Measurements from ENCODE around the gene SAP130. TPM values are rescaled to one million over a fixed set of nuclear protein-coding genes. Genes with fewer than 3 reads are reported as not detected.

Gene SAP130
- total RNA-seq, 1 donor from 2014 or later = 39.4 TPM

GRCh38 chr2:128064353-128064752 lies 36.5 kb upstream of the SAP130 start:
- H3K9me3 Mint-ChIP-seq (ENCODE audit: unreplicated experiment) = no peaks in the 10 kb centered on the region
- no peak for TF ChIP-seq CTCF (IDR thresholded peaks at IDR 0.05; ENCODE audit: unreplicated experiment)
- H3K4me3 Mint-ChIP-seq (ENCODE audit: unreplicated experiment) = no peak overlapping the region

GRCh38 chr2:128062571-128062970 lies 34.7 kb upstream of the SAP130 start:
- DNase-seq (ENCODE audit: low spot score) = no peak
- no peak for TF ChIP-seq CTCF (IDR thresholded peaks at IDR 0.05; ENCODE audit: unreplicated experiment)
- Mint-ChIP-seq H3K4me3 (ENCODE audit: unreplicated experiment) (no peak overlapping the region), H3K27ac (ENCODE audit: unreplicated experiment) (no peak overlapping the region), H3K9me3 (ENCODE audit: unreplicated experiment) (no peaks in the 10 kb centered on the region), H3K27me3 (ENCODE audit: unreplicated experiment) (peaks cover 1% of the 10 kb centered on the region), H3K36me3 (ENCODE audit: low read depth, unreplicated experiment) (no peaks in the 10 kb centered on the region), H3K4me1 (ENCODE audit: unreplicated experiment) (no peaks in the 10 kb centered on the region)

More at GRCh38 chr2:128064353-128064752, 36.5 kb upstream of the SAP130 start:
- H3K27ac Mint-ChIP-seq (ENCODE audit: unreplicated experiment) = no peak overlapping the region
- DNase-seq (ENCODE audit: low spot score) = no peak
- H3K36me3 Mint-ChIP-seq (ENCODE audit: low read depth, unreplicated experiment) = no peaks in the 10 kb centered on the region
- H3K4me1 Mint-ChIP-seq (ENCODE audit: unreplicated experiment) = no peaks in the 10 kb centered on the region
- H3K27me3 Mint-ChIP-seq (ENCODE audit: unreplicated experiment) = peaks cover 1% of the 10 kb centered on the region

GRCh38 chr2:128058114-128058513 lies 30.3 kb upstream of the SAP130 start:
- no peaks in the 10 kb centered on the region for H3K4me1 Mint-ChIP-seq (ENCODE audit: unreplicated experiment)
- TF ChIP-seq CTCF (IDR thresholded peaks at IDR 0.05; ENCODE audit: unreplicated experiment) = no peak
- no peak for DNase-seq (ENCODE audit: low spot score)
- H3K36me3 Mint-ChIP-seq (ENCODE audit: low read depth, unreplicated experiment) = no peaks in the 10 kb centered on the region
- H3K9me3 Mint-ChIP-seq (ENCODE audit: unreplicated experiment) = no peaks in the 10 kb centered on the region
- H3K4me3 Mint-ChIP-seq (ENCODE audit: unreplicated experiment) = no peak overlapping the region
- H3K27me3 Mint-ChIP-seq (ENCODE audit: unreplicated experiment) = no peaks in the 10 kb centered on the region
- H3K27ac Mint-ChIP-seq (ENCODE audit: unreplicated experiment) = no peak overlapping the region

- H3K36me3 Mint-ChIP-seq (ENCODE audit: low read depth, unreplicated experiment) = no peaks in the 10 kb centered on the region
- H3K4me3 Mint-ChIP-seq (ENCODE audit: unreplicated experiment) = no peak overlapping the region
- H3K9me3 Mint-ChIP-seq (ENCODE audit: unreplicated experiment) = no peaks in the 10 kb centered on the region
- TF ChIP-seq CTCF (IDR thresholded peaks at IDR 0.05; ENCODE audit: unreplicated experiment) = no peak
- H3K27me3 Mint-ChIP-seq (ENCODE audit: unreplicated experiment) = no peaks in the 10 kb centered on the region
- no peaks in the 10 kb centered on the region for H3K4me1 Mint-ChIP-seq (ENCODE audit: unreplicated experiment)
- no peak overlapping the region for H3K27ac Mint-ChIP-seq (ENCODE audit: unreplicated experiment)
- DNase-seq (ENCODE audit: low spot score) = no peak
Observed at GRCh38 chr2:128057334-128057733, 29.5 kb upstream of the SAP130 start.

GRCh38 chr2:128054104-128054885 lies 26.4 kb upstream of the SAP130 start:
- no peak overlapping the region for H3K4me3 Mint-ChIP-seq (ENCODE audit: unreplicated experiment)
- no peaks in the 10 kb centered on the region for H3K4me1 Mint-ChIP-seq (ENCODE audit: unreplicated experiment)
- H3K27me3 Mint-ChIP-seq (ENCODE audit: unreplicated experiment) = no peaks in the 10 kb centered on the region
- no peak overlapping the region for H3K27ac Mint-ChIP-seq (ENCODE audit: unreplicated experiment)
- no peaks in the 10 kb centered on the region for H3K36me3 Mint-ChIP-seq (ENCODE audit: low read depth, unreplicated experiment)
- TF ChIP-seq CTCF (IDR thresholded peaks at IDR 0.05; ENCODE audit: unreplicated experiment) = no peak
- DNase-seq (ENCODE audit: low spot score) = no peak
- H3K9me3 Mint-ChIP-seq (ENCODE audit: unreplicated experiment) = no peaks in the 10 kb centered on the region
